ENCODE results near the gene TTC39B. TPM values are rescaled to one million over a fixed set of nuclear protein-coding genes. Genes with fewer than 3 reads are reported as not detected.

Gene TTC39B
- total RNA-seq, 1 donor from 2014 or later = 2.7 TPM

- TF ChIP-seq CTCF (IDR thresholded peaks at IDR 0.05) = no peak
These were observed 12.4 kb downstream of the TTC39B start for GRCh38 chr9:15294604-15295003.

GRCh38 chr9:15293804-15294316, 13.2 kb downstream of the TTC39B start:
- TF ChIP-seq CTCF (IDR thresholded peaks at IDR 0.05) = no peak
- peak overlapping the region; percentile 88 to 92 for H3K27ac ChIP-seq
- no peaks in the 10 kb centered on the region for H3K36me3 ChIP-seq
- no peaks in the 10 kb centered on the region for H3K9me3 ChIP-seq
- H3K27me3 ChIP-seq = no peaks in the 10 kb centered on the region
- intact Hi-C loops (cut with DNase I) = no loop called here
- peaks cover 10 to 31% of the 10 kb centered on the region in 2 donors for H3K4me1 ChIP-seq
- peak overlapping the region in 1 of 2 donors; percentile 10 for H3K4me3 ChIP-seq
- no peak for DNase-seq (ENCODE audit: low spot score in 2 of 2)

More at GRCh38 chr9:15294604-15295003, 12.4 kb downstream of the TTC39B start:
- DNase-seq (ENCODE audit: low spot score in 2 of 2) = no peak
- Histone ChIP-seq H3K27ac (peak overlapping the region; percentile 88 to 92), H3K36me3 (no peaks in the 10 kb centered on the region), H3K27me3 (no peaks in the 10 kb centered on the region), H3K4me1 (peaks cover 10 to 31% of the 10 kb centered on the region in 2 donors), H3K9me3 (no peaks in the 10 kb centered on the region), H3K4me3 (no peak overlapping the region)
- intact Hi-C loops (cut with DNase I) = loop anchor here (5.0 kb wide), 1 partner anchor 132 kb away; no protein-coding TSS in a partner anchor

GRCh38 chr9:15293084-15293483, 13.9 kb downstream of the TTC39B start:
- H3K4me3 ChIP-seq = no peak overlapping the region
- peak overlapping the region; percentile 88 to 92 for H3K27ac ChIP-seq
- TF ChIP-seq CTCF (IDR thresholded peaks at IDR 0.05) = no peak
- H3K27me3 ChIP-seq = no peaks in the 10 kb centered on the region
- H3K4me1 ChIP-seq = peaks cover 10 to 31% of the 10 kb centered on the region in 2 donors
- no peak for DNase-seq (ENCODE audit: low spot score in 2 of 2)
- H3K36me3 ChIP-seq = no peaks in the 10 kb centered on the region
- intact Hi-C loops (cut with DNase I) = no loop called here
- no peaks in the 10 kb centered on the region for H3K9me3 ChIP-seq

GRCh38 chr9:15289603-15290002, 17.4 kb downstream of the TTC39B start:
- no peak for DNase-seq (ENCODE audit: low spot score in 2 of 2)
- no peak for TF ChIP-seq CTCF (IDR thresholded peaks at IDR 0.05)
- Histone ChIP-seq H3K9me3 (no peaks in the 10 kb centered on the region), H3K36me3 (no peaks in the 10 kb centered on the region), H3K4me3 (no peak overlapping the region), H3K27me3 (no peaks in the 10 kb centered on the region), H3K27ac (no peak overlapping the region), H3K4me1 (peaks cover 1 to 14% of the 10 kb centered on the region in 2 donors)
- intact Hi-C loops (cut with DNase I) = no loop called here

- no peak for DNase-seq (ENCODE audit: low spot score in 2 of 2)
- no peaks in the 10 kb centered on the region for H3K4me1 ChIP-seq
- intact Hi-C loops (cut with DNase I) = no loop called here
- TF ChIP-seq CTCF (IDR thresholded peaks at IDR 0.05) = no peak
- no peak overlapping the region for H3K4me3 ChIP-seq
- no peaks in the 10 kb centered on the region for H3K27me3 ChIP-seq
- no peaks in the 10 kb centered on the region for H3K9me3 ChIP-seq
- no peaks in the 10 kb centered on the region for H3K36me3 ChIP-seq
- no peak overlapping the region for H3K27ac ChIP-seq
These were observed 19.7 kb downstream of the TTC39B start for GRCh38 chr9:15287309-15287708.
